SH-SY5Y (cell line): ENCODE data around the gene TPRA1.

Experiments used
- GATA2 ChIP-seq: IDR thresholded peaks from 2 replicates; pipeline ENCODE4 v1.6.1; 2011; ENCODE audit warnings: mild to moderate bottlenecking, low read depth, low read length
- GATA3 ChIP-seq: IDR thresholded peaks from 2 replicates; pipeline ENCODE4 v1.6.1; 2011; ENCODE audit warnings: low read depth, mild to moderate bottlenecking, low read length, moderate library complexity

- TF ChIP-seq GATA2 (no peak), GATA3 (no peak)
Observed at GRCh38 chr3:127545216-127545615, 45.3 kb downstream of the TPRA1 start.
